ENCODE data around the gene TDRD15. TPM values are rescaled to one million over a fixed set of nuclear protein-coding genes. Genes with fewer than 3 reads are reported as not detected.
"Not testable (repeated sequence)": the region's sequence is repeated elsewhere in the genome, so short reads cannot be mapped to it uniquely, and the experiment has no call there.

Gene TDRD15
- total RNA-seq, 1 experiment from 2014 or later, result 6.7 TPM

- DNase-seq (ENCODE audit: low read depth), result no peak
These were observed 22.9 kb downstream of the TDRD15 start for GRCh38 chr2:21146638-21147037.

GRCh38 chr2:21148718-21149117, 24.9 kb downstream of the TDRD15 start:
- no peak for DNase-seq (ENCODE audit: low read depth)

GRCh38 chr2:21151234-21151633, 27.5 kb downstream of the TDRD15 start:
- DNase-seq (ENCODE audit: low read depth), result not testable (repeated sequence)

GRCh38 chr2:21155365-21156136, 31.8 kb downstream of the TDRD15 start:
- no peak for DNase-seq (ENCODE audit: low read depth)

- DNase-seq (ENCODE audit: low read depth), result no peak
These were observed 37.4 kb downstream of the TDRD15 start for GRCh38 chr2:21161122-21161521.

GRCh38 chr2:21161832-21162614, 38.3 kb downstream of the TDRD15 start:
- no peak for DNase-seq (ENCODE audit: low read depth)

GRCh38 chr2:21162615-21162878, 38.8 kb downstream of the TDRD15 start:
- DNase-seq (ENCODE audit: low read depth), result no peak

- DNase-seq (ENCODE audit: low read depth), result no peak
These were observed 39.4 kb downstream of the TDRD15 start for GRCh38 chr2:21163213-21163612.

GRCh38 chr2:21165350-21165749, 41.6 kb downstream of the TDRD15 start:
- DNase-seq (ENCODE audit: low read depth), result no peak

GRCh38 chr2:21175895-21176646, 52.3 kb downstream of the TDRD15 start:
- no peak for DNase-seq (ENCODE audit: low read depth)

GRCh38 chr2:21181957-21182356, 58.2 kb downstream of the TDRD15 start:
- no peak for DNase-seq (ENCODE audit: low read depth)

GRCh38 chr2:21183306-21183705, 59.5 kb downstream of the TDRD15 start:
- no peak for DNase-seq (ENCODE audit: low read depth)

- no peak for DNase-seq (ENCODE audit: low read depth)
These were observed 60.0 kb downstream of the TDRD15 start for GRCh38 chr2:21183726-21184125.

- no peak for DNase-seq (ENCODE audit: low read depth)
These were observed 67.8 kb downstream of the TDRD15 start for GRCh38 chr2:21191535-21191934.

Other genes with a start within 250 kb of the TDRD15 start
- not detected in 2 replicates for gene APOB, start 79.9 kb upstream of the TDRD15 start, total RNA-seq (2014; rRNA removed; shearing (Covaris generic))

Data from Daoy (cell line).